Testis (tissue), 2 donors: ENCODE data around the gene TBC1D16.

Experiments used
- POLR2A ChIP-seq: fragments of 450-650 bp; IDR thresholded peaks from one replicate; pipeline ENCODE4 v1.6.1; 2017; ENCODE audit warnings: antibody characterized with exemption, mild to moderate bottlenecking, moderate library complexity
- TF ChIP-seq, protein P1 (sequence below), 3 experiments: fragments of 450-650 bp in 2 of 3; fragments of 200-600 bp in 1 of 3; sonication (generic) in 1 of 3; IDR thresholded peaks; one replicate each; pipeline ENCODE4 v1.5.1; 2016 to 2019; ENCODE audit warnings: antibody characterized with exemption in 3 of 3, mild to moderate bottlenecking in 2 of 3, moderate library complexity in 1 of 3

DNA sequence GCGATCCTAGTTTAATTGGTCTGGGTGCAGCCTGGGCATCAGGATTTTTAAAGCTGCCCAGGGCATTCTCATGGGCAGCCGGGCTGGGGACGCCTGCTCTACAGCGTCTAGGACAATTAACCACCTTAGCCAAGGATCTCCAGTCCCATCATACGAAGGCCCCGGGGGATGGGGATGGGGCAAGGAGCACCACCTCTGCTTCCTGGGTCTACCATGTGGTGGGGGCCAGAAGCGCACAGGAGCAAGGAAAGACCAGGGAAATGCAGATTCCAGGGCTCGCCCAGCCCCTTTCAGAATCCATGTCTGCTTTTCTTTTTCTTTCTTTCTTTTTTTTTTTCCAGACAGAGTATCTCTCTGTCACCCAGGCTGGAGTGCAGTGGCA, 29.3 kb downstream of the TBC1D16 start:
- TF ChIP-seq POLR2A = no peak
- TF ChIP-seq, protein P1, sequence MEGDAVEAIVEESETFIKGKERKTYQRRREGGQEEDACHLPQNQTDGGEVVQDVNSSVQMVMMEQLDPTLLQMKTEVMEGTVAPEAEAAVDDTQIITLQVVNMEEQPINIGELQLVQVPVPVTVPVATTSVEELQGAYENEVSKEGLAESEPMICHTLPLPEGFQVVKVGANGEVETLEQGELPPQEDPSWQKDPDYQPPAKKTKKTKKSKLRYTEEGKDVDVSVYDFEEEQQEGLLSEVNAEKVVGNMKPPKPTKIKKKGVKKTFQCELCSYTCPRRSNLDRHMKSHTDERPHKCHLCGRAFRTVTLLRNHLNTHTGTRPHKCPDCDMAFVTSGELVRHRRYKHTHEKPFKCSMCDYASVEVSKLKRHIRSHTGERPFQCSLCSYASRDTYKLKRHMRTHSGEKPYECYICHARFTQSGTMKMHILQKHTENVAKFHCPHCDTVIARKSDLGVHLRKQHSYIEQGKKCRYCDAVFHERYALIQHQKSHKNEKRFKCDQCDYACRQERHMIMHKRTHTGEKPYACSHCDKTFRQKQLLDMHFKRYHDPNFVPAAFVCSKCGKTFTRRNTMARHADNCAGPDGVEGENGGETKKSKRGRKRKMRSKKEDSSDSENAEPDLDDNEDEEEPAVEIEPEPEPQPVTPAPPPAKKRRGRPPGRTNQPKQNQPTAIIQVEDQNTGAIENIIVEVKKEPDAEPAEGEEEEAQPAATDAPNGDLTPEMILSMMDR (IDR thresholded peaks at IDR 0.05) = no peak
